SKM-1 (cell line): ENCODE measurements around the gene HM13.
A peak's percentile ranks its signal among the peaks of the same experiment; 100 is the strongest.
"Not testable (repeated sequence)": the region's sequence is repeated elsewhere in the genome, so short reads cannot be mapped to it uniquely, and the experiment has no call there.

Experiments used
- DNase-seq: peaks from one replicate; lab custom pipeline; 2025; ENCODE audit not compliant: unreplicated experiment; lab: John Stamatoyannopoulos, UW

Gene HM13

GRCh38 chr20:31566319-31566657, 52.0 kb downstream of the HM13 start:
- no peak for DNase-seq

GRCh38 chr20:31566658-31567379, 52.6 kb downstream of the HM13 start:
- DNase-seq = no peak

- no peak for DNase-seq
These were observed 53.1 kb downstream of the HM13 start for GRCh38 chr20:31567380-31567720.

GRCh38 chr20:31568041-31568731, 53.9 kb downstream of the HM13 start:
- no peak for DNase-seq

- no peak for DNase-seq
These were observed 54.5 kb downstream of the HM13 start for GRCh38 chr20:31568773-31569162.

- peak; percentile 31 for DNase-seq
These were observed 55.1 kb downstream of the HM13 start for GRCh38 chr20:31569163-31570020.

GRCh38 chr20:31570021-31570463, 55.8 kb downstream of the HM13 start:
- no peak for DNase-seq

- no peak for DNase-seq
These were observed 56.7 kb downstream of the HM13 start for GRCh38 chr20:31570735-31571617.

GRCh38 chr20:31572042-31572700, 57.9 kb downstream of the HM13 start:
- DNase-seq = no peak

GRCh38 chr20:31572701-31573554, 58.7 kb downstream of the HM13 start:
- peak; percentile 93 for DNase-seq

GRCh38 chr20:31573555-31574321, 59.5 kb downstream of the HM13 start:
- no peak for DNase-seq

- not testable (repeated sequence) for DNase-seq
These were observed 60.7 kb downstream of the HM13 start for GRCh38 chr20:31574986-31575385.

GRCh38 chr20:31576751-31577150, 62.5 kb downstream of the HM13 start:
- DNase-seq = no peak

GRCh38 chr20:31577194-31577593, 63.0 kb downstream of the HM13 start:
- no peak for DNase-seq

- no peak for DNase-seq
These were observed 64.4 kb downstream of the HM13 start for GRCh38 chr20:31578448-31579138.

GRCh38 chr20:31579245-31579644, 65.0 kb downstream of the HM13 start:
- DNase-seq = no peak

GRCh38 chr20:31579941-31580651, 65.9 kb downstream of the HM13 start:
- not testable (repeated sequence) for DNase-seq
